CD14-positive monocyte (primary cell): Measurements from ENCODE around the gene LPIN1. TPM values are rescaled to one million over a fixed set of nuclear protein-coding genes. Genes with fewer than 3 reads are reported as not detected.

Experiments used
- DNase-seq, 3 donors: peaks; one replicate each; pipeline ENCODE4 v3.0.0-alpha.2; 2011 to 2022
- H2AFZ ChIP-seq: 2 replicates; pipeline ENCODE4 v1.6.0; 2012; ENCODE audit warnings: mild to moderate bottlenecking, low read depth, low read length, inconsistent platforms; ENCODE audit not compliant: insufficient read depth, poor library complexity, severe bottlenecking
- H3K27ac ChIP-seq, 2 donors: 1 replicate in 1 of 2; 2 replicates in 1 of 2; pipeline ENCODE4 v1.5.1; 2012 to 2013; ENCODE audit warnings: low read length in 2 of 2, control low read depth in 1 of 2, inconsistent platforms in 1 of 2, low read depth in 1 of 2, mild to moderate bottlenecking in 1 of 2
- H3K27me3 ChIP-seq, 2 donors: one replicate each; pipeline versions ENCODE4 v1.6.0 to v1.6.1; 2011 to 2013; ENCODE audit warnings: low read length in 2 of 2; ENCODE audit not compliant: control insufficient read depth in 2 of 2, insufficient read depth in 2 of 2
- H3K36me3 ChIP-seq, 2 donors: replicated peaks in 1 of 2; 1 replicate in 1 of 2; 2 replicates in 1 of 2; pipeline versions ENCODE4 v1.5.1 to v1.6.1; 2012 to 2013; ENCODE audit warnings: low read length in 2 of 2, control low read depth in 1 of 2, inconsistent platforms in 1 of 2, mild to moderate bottlenecking in 1 of 2; ENCODE audit not compliant: insufficient read depth in 2 of 2, control insufficient read depth in 1 of 2
- H3K4me1 ChIP-seq, 2 donors: 1 replicate in 1 of 2; 2 replicates in 1 of 2; pipeline versions ENCODE4 v1.5.1 to v1.6.1; 2012 to 2013; ENCODE audit warnings: low read length in 2 of 2, control low read depth in 1 of 2, inconsistent platforms in 1 of 2, mild to moderate bottlenecking in 1 of 2, moderate library complexity in 1 of 2; ENCODE audit not compliant: insufficient read depth in 2 of 2, control insufficient read depth in 1 of 2
- H3K4me2 ChIP-seq: replicated peaks from 2 replicates; pipeline ENCODE3; 2012; ENCODE audit warnings: low read length, moderate library complexity, mild to moderate bottlenecking; ENCODE audit not compliant: poor library complexity, severe bottlenecking; ENCODE audit errors: extremely low read depth
- H3K4me3 ChIP-seq, 3 experiments: fragments of 200-600 bp in 1 of 3; sonication (generic) in 1 of 3; replicated peaks in 1 of 3; 1 replicate in 2 of 3; 2 replicates in 1 of 3; pipeline ENCODE4 v1.5.1; 2011 to 2013; ENCODE audit warnings: low read length in 3 of 3, mild to moderate bottlenecking in 3 of 3, control low read depth in 2 of 3, low read depth in 2 of 3, inconsistent platforms in 1 of 3, moderate library complexity in 1 of 3
- H3K79me2 ChIP-seq: 2 replicates; pipeline ENCODE4 v1.6.0; 2012; ENCODE audit warnings: mild to moderate bottlenecking, control low read depth, inconsistent platforms, low read length, moderate library complexity; ENCODE audit not compliant: insufficient read depth
- H3K9ac ChIP-seq: 2 replicates; pipeline ENCODE4 v1.6.0; 2017; ENCODE audit warnings: low read length, mild to moderate bottlenecking; ENCODE audit not compliant: insufficient read depth, poor library complexity, severe bottlenecking
- H3K9me3 ChIP-seq, 2 donors: replicated peaks in 1 of 2; 1 replicate in 1 of 2; 2 replicates in 1 of 2; pipeline versions ENCODE4 v1.5.1 to v1.6.1; 2012 to 2013; ENCODE audit warnings: low read length in 2 of 2, control low read depth in 1 of 2; ENCODE audit not compliant: control insufficient read depth in 1 of 2, insufficient read depth in 1 of 2
- H4K20me1 ChIP-seq: 2 replicates; pipeline ENCODE4 v1.6.0; 2012; ENCODE audit warnings: mild to moderate bottlenecking, low read length, control low read depth, moderate library complexity; ENCODE audit not compliant: insufficient read depth
- H3K27ac Mint-ChIP-seq, 7 donors: one replicate each; pipeline ENCODE4 v1.8.0; 2020; ENCODE audit warnings: mild to moderate bottlenecking in 7 of 7, mixed read lengths in 7 of 7, moderate library complexity in 6 of 7, inconsistent platforms in 2 of 7
- H3K27me3 Mint-ChIP-seq, 3 donors: one replicate each; pipeline ENCODE4 v1.8.0; 2021 to 2022; ENCODE audit warnings: low read depth in 3 of 3, mild to moderate bottlenecking in 3 of 3, mixed read lengths in 3 of 3, moderate library complexity in 3 of 3, inconsistent platforms in 1 of 3
- H3K36me3 Mint-ChIP-seq, 2 donors: one replicate each; pipeline ENCODE4 v1.8.0; 2020; ENCODE audit warnings: mixed read lengths in 2 of 2, inconsistent platforms in 1 of 2, mild to moderate bottlenecking in 1 of 2
- H3K4me1 Mint-ChIP-seq: one replicate; pipeline ENCODE4 v1.8.0; 2020; ENCODE audit warnings: mild to moderate bottlenecking, mixed read lengths
- H3K4me3 Mint-ChIP-seq, 2 donors: one replicate each; pipeline ENCODE4 v1.8.0; 2020; ENCODE audit warnings: mild to moderate bottlenecking in 2 of 2, mixed read lengths in 2 of 2, moderate library complexity in 1 of 2
- H3K9me3 Mint-ChIP-seq, 7 donors: one replicate each; pipeline ENCODE4 v1.8.0; 2020 to 2022; ENCODE audit warnings: mixed read lengths in 7 of 7, mild to moderate bottlenecking in 6 of 7, moderate library complexity in 6 of 7, inconsistent platforms in 2 of 7
- WGBS: methylation state at CpG from one replicate; pipeline ENCODE4 v1.1.5; 2013; ENCODE audit warnings: missing lambda C conversion rate; ENCODE audit not compliant: insufficient coverage; 5-methylcytosine and 5-hydroxymethylcytosine counted together
- intact Hi-C, 2 donors: fragments of 100-400 bp; cut with micrococcal nuclease; formaldehyde crosslinking; loops; one replicate each; pipeline versions ENCODE4 v1.15.0 to v1.15.1; 2023
- polyA plus RNA-seq, 3 donors: library from polyadenylated mRNA; depleted of rRNA in 1 of 3; unstranded in 2 of 3; stranded (reverse) in 1 of 3; fragments of 300-500 nt in 2 of 3; fragments of >200 nt in 1 of 3; fragmentation: Illumina TruSeq in 2 of 3; gene quantifications; 1 replicate in 2 of 3; 2 replicates in 1 of 3; pipeline ENCODE4 v1.2.3, GENCODE V29; 2012 to 2021
- TF ChIP-seq, protein P1 (sequence below): fragments of 200-600 bp; IDR thresholded peaks from one replicate; pipeline ENCODE4 v1.8.0; 2022; ENCODE audit warnings: antibody characterized with exemption, mild to moderate bottlenecking

The LPIN1 gene
- polyA plus RNA-seq, 3 donors: 1.8 to 17.6 (median 2.7) TPM

- H3K27me3 Mint-ChIP-seq: peaks cover 22 to 40% (median 28%) of the 10 kb centered on the region in 3 donors
- Histone ChIP-seq H3K4me1 (peaks cover 3 to 8% of the 10 kb centered on the region in 2 donors), H3K36me3 (no peaks in the 10 kb centered on the region), H2AFZ (no peak overlapping the region), H3K9me3 (peaks cover 10 to 15% of the 10 kb centered on the region in 2 donors), H4K20me1 (no peaks in the 10 kb centered on the region), H3K4me2 (no peak overlapping the region), H3K27ac (no peak overlapping the region), H3K9ac (no peak overlapping the region), H3K79me2 (no peaks in the 10 kb centered on the region), H3K27me3 (peaks cover 18 to 35% of the 10 kb centered on the region in 2 donors), H3K4me3 (no peak overlapping the region)
- TF ChIP-seq, protein P1, sequence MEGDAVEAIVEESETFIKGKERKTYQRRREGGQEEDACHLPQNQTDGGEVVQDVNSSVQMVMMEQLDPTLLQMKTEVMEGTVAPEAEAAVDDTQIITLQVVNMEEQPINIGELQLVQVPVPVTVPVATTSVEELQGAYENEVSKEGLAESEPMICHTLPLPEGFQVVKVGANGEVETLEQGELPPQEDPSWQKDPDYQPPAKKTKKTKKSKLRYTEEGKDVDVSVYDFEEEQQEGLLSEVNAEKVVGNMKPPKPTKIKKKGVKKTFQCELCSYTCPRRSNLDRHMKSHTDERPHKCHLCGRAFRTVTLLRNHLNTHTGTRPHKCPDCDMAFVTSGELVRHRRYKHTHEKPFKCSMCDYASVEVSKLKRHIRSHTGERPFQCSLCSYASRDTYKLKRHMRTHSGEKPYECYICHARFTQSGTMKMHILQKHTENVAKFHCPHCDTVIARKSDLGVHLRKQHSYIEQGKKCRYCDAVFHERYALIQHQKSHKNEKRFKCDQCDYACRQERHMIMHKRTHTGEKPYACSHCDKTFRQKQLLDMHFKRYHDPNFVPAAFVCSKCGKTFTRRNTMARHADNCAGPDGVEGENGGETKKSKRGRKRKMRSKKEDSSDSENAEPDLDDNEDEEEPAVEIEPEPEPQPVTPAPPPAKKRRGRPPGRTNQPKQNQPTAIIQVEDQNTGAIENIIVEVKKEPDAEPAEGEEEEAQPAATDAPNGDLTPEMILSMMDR: no peak
- peaks cover 18% of the 10 kb centered on the region for H3K4me1 Mint-ChIP-seq
- WGBS: 93% methylated on average over 10 of the region's 10 CpGs
- DNase-seq: no peak
- peaks cover 9 to 22% (median 15%) of the 10 kb centered on the region in 7 donors for H3K9me3 Mint-ChIP-seq
- peaks cover 4 to 12% of the 10 kb centered on the region in 2 donors for H3K36me3 Mint-ChIP-seq
- intact Hi-C loops: no loop called here
- peak overlapping the region; percentile 2 to 12 for H3K4me3 Mint-ChIP-seq
- peak overlapping the region in 2 of 7 donors; percentile 43 to 76 for H3K27ac Mint-ChIP-seq
These were observed 91.7 kb downstream of the LPIN1 start for GRCh38 chr2:11837875-11838734.

- H3K9me3 ChIP-seq: peaks cover under 1 to 3% of the 10 kb centered on the region in 2 donors
- no peaks in the 10 kb centered on the region for H3K36me3 ChIP-seq
- H3K79me2 ChIP-seq: no peaks in the 10 kb centered on the region
- H4K20me1 ChIP-seq: no peaks in the 10 kb centered on the region
- peaks cover 3 to 4% of the 10 kb centered on the region in 2 donors for H3K36me3 Mint-ChIP-seq
- intact Hi-C loops: no loop called here
- no peak overlapping the region for H3K27ac Mint-ChIP-seq
- no peak overlapping the region for H3K4me3 Mint-ChIP-seq
- no peak overlapping the region for H3K4me3 ChIP-seq
- H3K9me3 Mint-ChIP-seq: peaks cover 1 to 10% (median 4%) of the 10 kb centered on the region in 7 donors
- peaks cover 13 to 25% of the 10 kb centered on the region in 2 donors for H3K27me3 ChIP-seq
- H2AFZ ChIP-seq: no peak overlapping the region
- TF ChIP-seq, protein P1: no peak
- H3K4me1 Mint-ChIP-seq: peaks cover 11% of the 10 kb centered on the region
- H3K4me1 ChIP-seq: no peaks in the 10 kb centered on the region
- no peak for DNase-seq
- no peak overlapping the region for H3K4me2 ChIP-seq
- H3K27me3 Mint-ChIP-seq: peaks cover 17 to 33% (median 25%) of the 10 kb centered on the region in 3 donors
- WGBS: 43% methylated on average over 4 of the region's 4 CpGs
- H3K27ac ChIP-seq: no peak overlapping the region
- no peak overlapping the region for H3K9ac ChIP-seq
These were observed 93.5 kb downstream of the LPIN1 start for GRCh38 chr2:11839916-11840315.
